Stimulated activated CD8-positive, alpha-beta memory T cell treated with anti-CD3 and anti-CD28 coated beads, Interleukin-4, amount 100 ng/mL, for 4 hours (primary cell): ENCODE results near the gene G0S2.

Experiments used
- DNase-seq, 2 donors: peaks; one replicate each; pipeline ENCODE4 v3.0.0-alpha.2; 2020; ENCODE audit warnings: low read depth in 2 of 2, low spot score in 1 of 2

Gene G0S2

DNA sequence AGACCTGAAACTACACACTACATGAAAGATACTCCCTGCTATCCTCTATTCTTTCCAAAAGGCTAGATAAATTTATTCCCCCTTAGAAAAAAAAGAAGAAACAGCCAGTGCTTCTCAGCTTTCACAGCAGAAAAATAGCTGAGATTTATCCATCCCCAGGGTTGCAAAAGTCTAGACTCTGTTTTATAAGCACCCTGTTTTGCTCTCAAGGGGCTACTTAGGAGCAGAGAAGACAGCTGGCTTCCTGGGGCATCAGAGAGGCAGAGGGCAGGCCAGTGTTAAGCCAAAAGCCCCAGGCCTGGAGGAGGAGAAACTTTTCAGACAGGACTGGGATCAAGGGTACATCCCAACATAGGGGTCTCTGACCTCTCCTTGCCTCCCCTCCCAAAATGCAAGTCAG lies 26.9 kb upstream of the G0S2 start:
- DNase-seq: no peak

- no peak for DNase-seq
These were observed 26.1 kb upstream of the G0S2 start for GRCh38 chr1:209648931-209649776.

DNA sequence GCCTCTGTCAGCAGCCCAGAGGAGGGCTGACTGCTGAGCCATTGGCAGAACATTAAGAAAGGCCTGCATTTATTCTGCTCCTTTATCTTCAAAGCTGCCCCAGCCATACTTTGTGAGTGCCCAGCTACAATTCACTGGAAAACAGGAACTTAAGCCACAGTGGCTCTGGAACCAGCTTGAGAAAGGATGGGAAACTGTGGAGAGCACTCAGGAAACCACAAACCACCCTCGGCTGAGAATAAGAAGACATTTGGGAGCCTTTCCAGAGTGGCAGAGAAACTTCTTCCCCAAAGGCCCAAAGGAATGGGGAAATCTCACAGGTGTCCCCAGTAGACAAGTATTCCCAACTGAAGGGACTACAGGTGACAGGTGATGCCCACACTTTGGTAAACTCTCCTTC lies 24.8 kb upstream of the G0S2 start:
- no peak for DNase-seq

DNA sequence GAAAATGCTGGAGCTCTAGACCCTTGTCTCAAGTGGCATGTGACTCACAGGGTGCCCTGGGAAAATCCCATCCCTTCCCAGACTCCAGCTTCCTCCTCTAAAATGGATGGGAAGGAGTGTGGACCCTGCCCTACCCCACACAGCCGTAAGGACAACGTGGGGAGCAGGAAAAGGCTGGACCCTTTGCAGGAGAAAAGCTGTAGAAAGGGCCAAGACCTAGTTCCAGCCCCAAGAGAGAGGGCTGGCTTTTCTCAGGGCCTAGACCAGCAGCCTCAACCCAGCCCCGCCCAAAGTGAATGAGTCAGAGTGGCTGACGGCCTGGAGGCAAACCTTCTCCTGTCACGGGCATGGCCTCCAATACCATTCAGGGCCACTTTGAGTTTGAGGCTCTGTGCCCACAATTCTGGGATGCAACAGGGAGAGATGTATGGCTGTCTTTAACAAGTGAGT lies 24.0 kb upstream of the G0S2 start:
- no peak for DNase-seq

DNA sequence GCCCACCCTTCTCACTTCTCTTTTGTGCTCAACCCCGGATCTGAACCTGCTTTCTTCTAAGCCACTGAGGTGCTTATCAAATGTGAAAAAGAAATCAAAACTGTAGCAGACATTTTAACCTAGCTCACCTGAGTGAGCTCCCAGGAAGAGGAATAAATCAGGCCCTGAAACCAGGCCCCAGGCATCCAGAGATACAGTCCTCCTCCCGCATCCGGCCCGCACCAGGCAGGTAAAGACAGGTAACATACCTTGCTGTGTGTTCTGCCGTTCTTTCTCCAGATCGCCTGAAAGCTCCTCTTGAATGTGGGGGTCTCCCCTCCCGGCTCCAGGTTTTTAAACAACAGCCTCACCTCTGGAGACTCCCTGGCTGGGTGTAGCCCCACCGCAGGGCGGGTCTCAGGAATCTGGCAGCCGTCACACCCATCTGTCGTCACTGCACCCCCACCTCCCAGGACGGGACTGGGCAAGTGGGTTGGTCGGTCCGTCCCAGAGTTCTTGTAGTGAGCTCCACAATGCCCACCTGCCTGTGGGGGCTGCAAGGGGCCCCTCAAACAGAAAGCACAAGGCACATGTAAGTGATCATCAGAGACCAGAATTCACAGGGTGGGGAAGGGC lies 23.0 kb upstream of the G0S2 start, which contains the start of gene LAMB3:
TSS of gene LAMB3 (minus strand) at position 305 of the 615 bp plus-strand sequence. CDS start 1,481 bp downstream, outside the sequence.
- DNase-seq: no peak

GRCh38 chr1:209652873-209653401 lies 22.3 kb upstream of the G0S2 start:
- no peak for DNase-seq

DNA sequence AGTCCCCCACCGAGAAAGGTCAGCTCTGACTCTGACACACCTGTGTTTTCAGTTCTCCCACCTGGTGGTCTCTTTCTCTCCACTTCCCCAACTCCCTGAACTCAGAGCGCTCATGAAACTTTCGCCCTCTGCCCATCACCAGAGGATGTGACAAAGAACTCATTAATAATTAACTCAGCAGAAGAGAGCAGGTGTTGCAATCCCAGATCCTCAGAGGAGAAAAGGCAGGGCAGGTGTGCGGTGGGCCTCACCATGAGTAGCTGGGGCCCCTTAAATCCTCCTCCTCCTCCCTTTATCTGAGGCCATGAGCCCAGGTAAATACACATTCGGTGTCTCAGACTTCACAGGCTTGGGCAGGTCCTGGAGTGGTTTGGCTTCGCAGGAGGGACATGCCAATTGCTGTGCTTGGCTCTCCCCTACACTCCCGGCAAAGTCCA lies 21.3 kb upstream of the G0S2 start:
- no peak for DNase-seq

DNA sequence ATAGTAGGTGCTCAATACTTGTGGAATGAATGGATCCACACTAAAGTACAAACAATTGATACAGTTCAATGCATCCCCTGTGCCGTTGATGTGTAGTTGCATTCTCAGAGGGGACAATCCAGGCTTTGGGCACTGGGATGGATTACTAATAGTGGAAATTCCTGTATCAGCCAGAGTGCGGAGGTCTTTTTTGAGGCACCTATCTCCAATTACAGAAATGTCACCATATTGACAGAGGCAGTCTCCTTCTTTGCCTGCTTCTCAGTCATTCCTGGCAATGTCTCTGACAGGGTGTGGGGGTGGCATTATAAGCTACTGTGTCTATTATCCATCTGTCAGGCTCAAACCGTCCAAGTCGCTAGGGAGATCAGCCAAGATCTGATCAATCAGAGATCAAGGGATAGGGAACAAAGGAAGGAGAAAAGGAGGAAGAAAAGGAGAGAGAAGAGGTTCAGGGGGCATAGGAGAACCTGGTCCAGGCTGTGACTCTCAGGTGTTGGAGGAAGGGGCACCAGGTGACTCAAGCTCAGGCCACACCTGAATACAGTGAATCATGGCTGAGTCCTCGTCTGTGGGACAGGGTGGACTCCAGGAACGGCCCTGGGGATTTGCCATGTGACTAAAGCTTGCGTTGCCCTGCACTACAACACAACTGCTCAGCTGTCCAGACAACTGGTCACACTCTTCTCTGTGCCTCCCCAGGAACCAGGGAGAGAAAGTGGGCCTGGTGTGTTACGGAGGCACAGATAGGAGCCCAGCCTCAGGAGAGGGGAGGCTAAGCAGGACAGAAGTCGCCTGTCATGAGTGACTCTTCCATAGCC lies 19.6 kb upstream of the G0S2 start:
- no peak for DNase-seq

- no peak for DNase-seq
These were observed 17.9 kb upstream of the G0S2 start for GRCh38 chr1:209657140-209657879.

DNA sequence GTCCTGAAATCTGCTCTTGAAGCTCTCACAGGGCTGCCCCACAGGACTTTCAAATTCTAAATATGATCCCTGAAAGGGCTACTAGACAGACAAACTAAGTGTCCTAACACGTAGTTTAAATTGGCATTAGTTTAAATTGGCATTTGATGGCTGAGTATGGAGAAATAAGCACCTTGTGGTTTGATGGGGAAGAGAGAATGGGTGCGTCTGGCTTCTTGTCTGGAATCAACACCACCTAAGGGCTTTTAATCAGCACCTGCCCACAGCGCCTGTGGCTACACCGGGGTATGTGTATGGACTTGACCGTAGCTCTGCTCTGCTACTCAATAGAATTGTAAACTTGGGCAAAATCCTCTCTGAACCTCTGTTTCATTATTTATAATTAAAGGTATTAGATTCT lies 17.3 kb upstream of the G0S2 start:
- DNase-seq: no peak

GRCh38 chr1:209659909-209660308 lies 15.3 kb upstream of the G0S2 start:
- no peak for DNase-seq

- no peak for DNase-seq
These were observed 14.1 kb upstream of the G0S2 start for GRCh38 chr1:209661071-209661470.

DNA sequence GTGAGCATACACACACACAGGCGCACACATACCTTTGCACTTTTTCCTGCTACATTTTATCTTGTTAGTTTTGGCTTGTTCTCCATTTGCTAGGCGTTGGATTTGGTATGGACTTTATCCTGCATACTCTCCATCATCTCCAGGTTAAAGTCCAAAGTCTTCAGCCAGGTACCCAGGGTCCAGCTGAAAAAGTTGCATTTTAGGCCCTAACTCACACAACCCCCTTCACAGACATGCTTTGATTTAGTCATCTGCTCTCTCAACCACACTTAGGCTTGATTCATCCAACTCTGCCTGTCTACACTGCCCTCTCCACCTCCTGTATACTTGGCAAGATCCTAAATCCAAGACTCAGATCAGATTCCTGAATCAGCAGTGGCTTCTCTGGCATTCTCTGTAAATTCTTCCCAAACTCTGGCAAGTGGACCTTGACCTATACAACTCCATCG lies 12.3 kb upstream of the G0S2 start:
- DNase-seq: no peak

- no peak for DNase-seq
These were observed 8.1 kb upstream of the G0S2 start for GRCh38 chr1:209667103-209667502.

DNA sequence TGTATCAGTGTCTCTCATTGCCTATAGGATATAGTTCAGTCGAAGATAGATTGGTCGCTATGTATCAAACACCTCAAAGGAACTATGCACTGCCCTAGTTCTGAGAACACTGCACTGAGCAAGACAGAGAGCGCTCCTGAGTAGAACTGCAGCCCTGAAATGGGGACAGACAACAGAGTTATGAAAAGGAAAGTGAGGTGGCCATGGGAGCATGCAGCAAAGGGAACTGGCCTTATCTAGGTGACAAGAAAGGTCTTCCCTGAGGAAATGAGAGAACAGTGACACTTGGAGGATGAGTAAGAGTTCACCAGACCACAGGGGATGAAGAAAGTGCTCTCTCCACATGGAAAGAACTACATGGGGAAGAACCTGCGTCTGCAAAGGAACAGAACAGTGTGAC lies 7.5 kb upstream of the G0S2 start:
- DNase-seq: no peak

DNA sequence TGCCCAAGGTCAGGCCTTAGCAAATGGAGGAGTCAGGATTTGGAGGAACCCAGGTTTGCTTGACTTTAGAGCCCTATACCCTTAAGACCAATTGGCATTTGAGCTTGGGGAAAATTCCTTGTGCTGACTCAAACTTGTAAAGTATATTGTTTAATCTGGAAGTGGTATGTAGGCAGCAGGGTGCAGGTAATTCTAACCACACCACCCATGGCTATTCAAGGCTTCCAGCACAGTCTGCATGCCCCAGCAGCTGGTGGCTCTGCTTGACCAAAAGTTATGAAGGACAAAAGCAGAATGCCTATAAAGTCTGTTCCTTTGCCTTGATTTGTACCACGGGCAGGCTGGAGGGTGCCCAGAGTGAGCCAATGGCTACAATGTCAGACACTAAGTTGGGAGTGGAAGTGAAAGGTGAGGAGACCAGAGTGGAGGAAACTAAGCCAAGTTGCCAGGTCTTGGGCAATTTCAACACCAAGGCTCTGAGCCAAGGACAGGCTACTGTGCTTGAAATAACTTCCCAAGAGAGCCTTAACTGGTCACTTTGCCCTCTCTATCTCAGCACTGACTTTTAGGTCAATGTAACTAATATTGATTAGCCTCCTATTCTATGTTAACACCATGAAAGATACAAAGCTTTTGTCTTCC lies 4.7 kb upstream of the G0S2 start:
- DNase-seq: no peak

GRCh38 chr1:209672705-209673630 lies 2.2 kb upstream of the G0S2 start:
- DNase-seq: no peak

DNA sequence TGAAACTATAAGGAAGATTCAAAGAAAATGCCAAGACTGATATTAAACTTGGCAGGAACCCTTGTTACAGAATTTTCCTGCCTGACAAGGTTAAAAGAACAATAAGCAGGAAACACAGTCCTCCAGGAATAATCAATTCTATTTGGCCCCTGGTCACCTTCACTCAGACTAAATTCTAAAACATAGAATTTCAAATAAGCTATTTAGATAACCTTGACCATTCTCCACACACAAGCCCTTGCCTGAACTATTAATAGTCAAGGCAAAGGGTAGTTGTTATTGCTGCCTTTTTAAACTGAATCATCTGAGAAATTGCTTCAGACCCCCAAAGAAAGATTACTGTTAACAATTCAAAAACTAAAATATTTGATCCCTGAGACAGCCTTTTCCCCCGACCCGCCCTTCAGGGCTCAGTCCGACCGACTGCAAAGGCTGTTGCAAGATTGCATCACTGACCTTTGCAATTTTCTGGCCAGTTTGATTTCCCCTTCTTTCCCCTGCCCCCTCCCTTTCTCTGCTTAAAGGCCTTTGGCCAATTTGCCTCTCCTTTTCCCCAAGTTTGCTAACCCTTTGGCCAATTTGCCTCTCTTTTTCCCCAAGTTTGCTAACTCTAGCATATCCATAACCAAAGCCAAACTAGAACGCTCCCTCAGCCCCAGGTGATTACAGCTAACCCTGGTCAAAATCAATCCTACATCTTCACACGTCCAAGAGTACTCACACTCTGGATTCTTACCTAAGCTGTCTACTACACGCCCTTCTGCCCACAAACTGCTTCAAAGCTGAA lies 1.4 kb upstream of the G0S2 start:
- no peak for DNase-seq
